Measurements from ENCODE around the gene IRF7. TPM values are rescaled to one million over a fixed set of nuclear protein-coding genes. Genes with fewer than 3 reads are reported as not detected.
"Not testable (repeated sequence)": the region's sequence is repeated elsewhere in the genome, so short reads cannot be mapped to it uniquely, and the experiment has no call there.

IRF7 gene
- total RNA-seq, 1 donor from 2014 or later, result 7.6 TPM

DNA sequence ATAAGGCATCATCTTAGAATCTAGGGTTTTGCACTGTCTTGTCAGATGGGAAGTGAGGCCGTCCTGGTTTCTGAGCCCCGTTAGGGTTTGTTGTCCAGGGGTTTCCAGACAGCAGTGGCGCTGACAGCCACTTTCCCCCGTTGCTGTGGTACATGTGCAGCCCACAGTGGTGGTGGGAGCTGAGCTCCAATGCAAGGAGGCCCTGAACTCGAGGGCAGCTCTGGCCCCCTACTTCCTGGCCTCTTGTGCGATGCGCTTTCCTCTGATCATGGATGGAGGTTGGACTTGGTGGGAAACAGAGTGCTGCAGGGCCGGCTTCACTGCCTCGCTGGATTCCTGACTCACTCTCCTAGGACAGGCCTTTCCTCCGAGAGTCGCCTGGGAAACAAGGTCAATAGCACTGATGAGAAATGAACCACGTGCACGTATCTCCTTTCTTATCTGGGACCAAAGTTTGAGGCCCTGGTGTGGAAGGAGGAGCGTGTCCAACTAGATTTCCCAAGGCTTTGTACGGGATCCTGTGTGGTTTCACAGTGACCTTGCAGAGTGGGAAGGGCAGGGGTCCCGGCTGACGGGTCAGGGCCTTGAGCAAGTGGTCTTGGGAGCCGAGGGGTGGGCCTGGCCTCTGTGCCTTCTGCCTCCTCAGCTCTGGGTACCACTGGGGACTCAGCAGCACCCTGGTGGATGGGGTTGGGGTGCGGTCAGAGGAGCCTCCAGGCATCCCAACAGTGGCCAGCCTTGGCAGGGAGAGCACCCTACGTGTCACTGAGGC lies 35.7 kb downstream of the IRF7 start:
- DNase-seq, result no peak

DNA sequence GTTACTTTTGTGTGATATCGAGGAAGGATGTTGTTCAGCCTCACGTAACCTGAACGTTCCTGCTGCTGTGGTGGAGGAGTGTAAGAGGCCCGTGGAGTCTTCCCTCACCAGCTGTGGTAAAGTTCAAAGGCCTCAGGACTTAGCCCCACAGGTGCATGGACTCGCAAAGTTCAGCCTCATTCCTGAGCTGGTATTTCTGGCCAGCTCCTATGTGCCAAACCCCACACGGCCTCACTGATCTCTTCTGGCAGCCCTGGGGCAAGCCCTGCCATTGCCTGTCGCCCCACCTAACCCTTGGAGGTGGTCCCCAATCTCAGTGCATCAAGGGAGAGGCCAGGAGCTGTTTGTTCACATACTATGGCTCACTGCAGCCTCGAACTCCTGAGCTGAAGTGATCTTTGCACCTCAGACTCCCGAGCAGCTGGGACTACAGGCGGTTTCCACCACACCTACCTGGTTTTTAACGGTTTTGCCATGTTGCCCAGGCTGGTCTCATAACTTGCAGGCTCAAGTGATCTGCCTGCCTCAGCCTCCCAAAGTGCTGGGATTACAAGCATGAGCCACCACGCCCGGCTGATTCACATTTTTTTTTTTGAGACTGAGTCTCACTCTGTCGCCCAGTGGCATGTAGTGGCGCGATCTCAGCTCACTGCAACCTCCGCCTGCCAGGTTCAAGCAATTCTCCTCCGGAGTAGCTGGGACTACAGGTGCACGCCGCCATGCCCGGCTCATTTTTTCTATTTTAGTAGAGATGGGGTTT lies 37.3 kb downstream of the IRF7 start:
- no peak for DNase-seq

DNA sequence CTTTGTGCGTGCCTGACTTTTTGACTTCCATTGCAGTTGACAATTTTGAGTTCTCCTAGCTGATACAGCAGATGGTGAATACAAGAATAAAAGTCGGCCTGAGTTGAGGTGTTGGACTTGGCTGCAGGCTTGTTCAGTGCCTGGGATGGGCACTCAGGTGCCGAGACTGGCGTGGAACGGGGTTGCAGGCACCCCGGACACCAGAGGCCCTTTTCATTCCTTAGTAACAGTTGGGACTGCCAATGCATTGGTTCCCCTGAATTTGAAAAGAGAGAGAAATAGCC lies 38.2 kb downstream of the IRF7 start:
- DNase-seq, result no peak

GRCh38 chr11:576811-577610 lies 38.7 kb downstream of the IRF7 start:
- DNase-seq, result no peak

DNA sequence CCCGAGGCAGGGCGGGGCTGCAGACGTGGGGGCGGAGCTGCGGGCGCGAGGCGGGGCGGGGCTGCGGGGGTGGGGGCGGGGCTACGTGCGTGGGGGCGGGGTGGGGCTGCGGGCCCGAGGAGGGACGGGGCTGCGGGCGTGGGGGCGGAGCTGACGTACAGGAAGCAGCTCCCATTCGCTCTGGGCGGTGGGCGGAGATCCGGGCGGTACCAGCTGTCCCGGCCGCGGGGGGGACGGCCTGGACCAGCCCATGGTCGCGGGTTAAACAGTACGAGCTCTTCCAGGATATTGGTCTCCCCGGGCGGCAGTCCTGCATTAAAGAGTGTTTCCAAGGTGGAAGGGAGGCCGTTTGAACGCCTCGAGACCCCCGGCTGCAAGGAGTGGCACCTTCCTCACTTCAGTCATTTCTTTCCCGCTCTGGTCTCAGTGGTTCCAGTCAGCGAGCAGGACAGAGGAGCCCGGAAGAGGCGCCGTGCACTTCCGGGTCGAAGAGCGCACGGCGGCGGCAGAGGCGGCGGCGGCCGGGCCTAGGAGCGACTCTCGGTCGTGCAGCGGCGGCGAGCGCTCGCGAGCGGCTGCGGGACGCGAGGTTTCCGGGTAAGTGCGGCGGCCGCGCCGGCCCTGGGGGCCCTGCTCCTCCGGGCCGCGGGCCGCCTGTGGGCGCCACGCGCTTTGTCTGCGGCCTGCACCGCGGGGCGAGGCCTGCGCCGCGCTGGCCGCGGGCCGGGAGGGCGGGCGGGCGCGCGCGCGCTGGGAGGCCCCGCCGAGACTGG lies 39.6 kb downstream of the IRF7 start, which contains the start of gene PHRF1:
TSS of gene PHRF1 (plus strand) at position 475 of the 773 bp plus-strand sequence. CDS start 5,043 bp downstream, outside the sequence.
- peak; percentile 93 for DNase-seq

DNA sequence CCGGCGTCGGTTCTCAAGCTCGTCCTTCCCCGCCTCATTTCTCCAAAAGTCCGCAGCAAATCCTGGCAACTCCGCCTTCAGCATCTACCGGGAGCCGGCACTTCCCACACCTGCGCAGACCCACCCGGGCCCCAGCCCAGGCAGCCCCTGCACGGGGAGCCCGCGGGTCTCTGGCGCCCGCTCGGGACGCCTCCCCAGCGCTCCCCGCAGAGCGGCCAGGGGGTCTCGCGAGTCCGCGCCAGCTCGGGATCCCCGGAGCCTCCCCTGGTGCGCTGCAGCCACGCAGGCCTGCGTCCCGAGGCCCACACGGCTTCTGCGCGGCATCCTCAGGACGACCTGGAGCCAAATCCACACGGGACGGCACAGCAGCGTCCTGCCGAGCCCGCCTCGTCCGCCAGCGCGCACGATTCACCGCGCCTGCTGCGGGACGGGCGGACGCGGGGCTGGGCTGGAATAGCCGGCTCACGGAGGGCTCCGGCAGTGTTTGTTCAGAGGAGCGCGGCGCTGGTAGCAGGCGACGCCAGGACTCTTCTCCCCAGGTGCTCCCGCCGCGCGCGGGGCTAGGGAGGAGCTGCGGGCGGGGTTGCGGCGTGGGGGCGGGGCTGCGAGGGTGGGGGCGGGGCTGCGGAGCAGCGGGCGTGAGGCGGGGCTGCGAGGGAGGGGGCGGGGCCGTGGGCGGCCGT lies 40.3 kb downstream of the IRF7 start:
- DNase-seq, result no peak

GRCh38 chr11:574632-575312 lies 41.0 kb downstream of the IRF7 start:
- no peak for DNase-seq

DNA sequence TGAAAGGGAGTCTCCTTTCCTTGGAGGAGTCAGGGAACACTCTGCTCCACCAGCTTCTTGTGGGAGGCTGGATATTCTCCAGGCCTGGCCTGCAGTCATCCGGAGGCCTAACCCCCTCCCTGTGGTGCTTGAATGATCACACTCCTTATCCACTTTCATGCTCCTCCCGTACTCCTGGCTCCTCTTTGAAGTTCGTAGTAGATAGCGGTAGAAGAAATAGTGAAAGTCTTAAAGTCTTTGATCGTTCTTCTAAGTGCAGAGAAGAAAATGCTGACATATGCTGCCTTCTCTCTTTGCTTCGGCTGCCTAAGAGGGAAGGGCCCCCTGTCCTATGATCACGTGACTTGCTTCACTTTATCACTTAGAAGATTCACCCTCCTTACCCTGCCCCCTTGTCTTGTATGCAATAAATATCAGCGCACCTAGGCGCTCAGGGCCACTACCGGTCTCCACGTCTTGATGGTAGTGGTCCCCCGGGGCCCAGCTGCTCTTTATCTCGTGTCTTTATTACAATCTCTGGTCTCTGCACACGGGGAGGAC lies 41.6 kb downstream of the IRF7 start:
- DNase-seq, result not testable (repeated sequence)

DNA sequence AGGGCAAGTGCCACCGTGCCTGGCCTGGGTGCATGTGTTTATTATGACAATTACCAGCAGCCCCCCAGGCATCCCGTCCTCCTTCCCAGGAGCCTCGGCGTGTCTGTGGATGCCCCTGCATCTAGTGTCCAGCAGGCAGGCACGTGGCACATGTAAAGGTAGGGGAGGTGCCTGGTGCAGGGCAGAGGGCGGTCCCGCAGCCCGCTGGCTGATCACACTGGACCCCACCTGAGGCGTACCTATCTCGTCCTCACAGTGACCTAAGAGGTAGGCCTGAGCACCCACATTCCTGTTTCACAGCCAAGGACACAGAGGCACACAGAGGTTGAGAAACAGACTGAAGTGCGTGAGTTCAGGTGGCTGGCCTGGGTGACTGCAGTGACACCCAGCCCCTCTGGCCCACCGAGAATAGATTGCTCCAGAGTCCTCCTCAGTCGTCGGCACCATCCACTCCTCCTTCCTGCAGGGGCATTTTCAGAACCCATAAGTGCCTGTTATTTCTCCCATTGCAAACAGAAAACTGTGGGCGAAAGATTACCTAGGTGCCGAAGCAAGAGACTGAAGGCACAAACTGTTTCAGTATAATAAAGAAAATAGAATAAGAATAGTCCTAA lies 42.5 kb downstream of the IRF7 start:
- no peak for DNase-seq

DNA sequence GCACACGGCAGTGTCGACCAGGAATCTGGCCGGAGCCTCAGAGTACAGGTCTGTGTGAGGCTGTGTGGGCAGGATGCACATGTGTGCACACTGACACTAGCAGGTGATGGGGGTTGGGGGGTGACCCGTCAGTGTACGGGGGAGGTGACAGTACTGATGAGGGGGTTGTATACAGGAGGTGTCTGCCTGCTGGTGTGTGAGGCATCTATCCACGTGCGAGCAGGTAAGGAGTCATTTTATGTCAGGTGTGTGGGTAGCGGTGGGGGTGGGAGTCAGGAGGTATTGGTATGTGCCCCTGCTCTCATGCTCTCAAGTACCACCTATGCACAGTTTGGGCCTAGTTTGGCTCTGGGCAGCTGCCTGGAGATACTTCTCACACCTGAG lies 44.0 kb downstream of the IRF7 start:
- no peak for DNase-seq

GRCh38 chr11:569158-569885 lies 46.4 kb downstream of the IRF7 start:
- DNase-seq, result no peak

GRCh38 chr11:568306-569157 lies 47.2 kb downstream of the IRF7 start:
- DNase-seq, result peak; percentile 88

DNA sequence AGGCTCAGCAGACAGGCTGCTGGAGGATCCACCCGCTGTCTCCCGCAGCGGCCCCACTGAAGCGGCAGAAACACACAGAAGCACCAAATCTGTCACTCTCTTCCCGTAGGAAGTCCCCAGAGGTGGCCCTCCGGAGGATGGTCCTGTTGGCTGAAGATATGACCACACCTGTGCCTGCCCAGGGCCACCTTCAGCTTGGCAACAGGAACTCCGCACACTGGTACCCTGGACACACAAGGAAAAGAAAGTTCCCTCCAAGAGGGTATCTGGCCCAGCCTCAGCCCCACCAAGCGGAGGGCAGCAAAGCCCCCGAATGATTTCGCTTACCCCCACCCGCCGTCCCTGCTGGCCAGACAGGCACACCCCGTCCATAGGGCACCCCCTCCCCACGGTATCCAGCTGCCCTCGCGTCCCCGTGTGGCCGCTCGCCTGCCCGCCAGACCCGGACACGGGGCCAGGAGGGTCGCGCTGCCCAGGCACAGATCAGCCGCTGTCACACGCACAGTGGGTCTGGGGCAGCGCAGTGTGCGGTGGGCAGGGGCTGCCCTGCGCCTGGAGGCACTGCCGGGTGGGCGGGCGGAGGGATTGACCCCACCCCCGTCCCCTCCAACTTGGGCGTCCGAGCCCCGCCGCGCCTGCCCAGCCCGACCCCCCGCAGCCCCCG lies 48.0 kb downstream of the IRF7 start:
- DNase-seq, result no peak

DNA sequence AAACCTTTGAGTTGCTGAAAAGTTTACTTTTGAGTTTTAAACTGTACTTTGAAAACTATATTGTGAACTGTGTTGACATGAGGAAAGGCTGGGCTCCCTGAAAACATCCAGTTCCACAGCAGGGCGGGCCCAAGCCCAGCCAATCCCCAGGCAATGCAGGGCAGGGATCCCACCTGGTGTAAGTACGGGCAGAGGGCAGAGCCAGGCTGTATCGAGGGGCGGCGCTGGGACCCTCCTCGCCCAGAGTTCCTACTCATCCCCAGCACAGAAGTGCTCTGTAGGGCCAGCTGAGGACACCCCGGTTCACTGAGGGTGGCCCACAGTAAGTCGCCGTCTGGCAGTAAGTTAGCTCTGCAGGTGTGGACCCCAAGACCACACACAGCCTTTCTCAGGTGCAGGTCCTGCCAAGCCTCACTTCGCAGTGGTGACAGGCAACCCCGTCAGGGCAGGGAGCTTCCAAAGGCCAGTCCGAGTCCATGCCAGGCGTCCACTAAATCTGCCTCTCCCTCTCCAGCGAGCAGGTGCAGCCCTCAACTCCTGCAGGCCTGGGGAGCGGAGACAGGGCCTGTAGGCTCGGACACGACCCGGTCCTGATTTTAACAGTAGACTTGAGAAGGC lies 48.6 kb downstream of the IRF7 start:
- DNase-seq, result no peak

DNA sequence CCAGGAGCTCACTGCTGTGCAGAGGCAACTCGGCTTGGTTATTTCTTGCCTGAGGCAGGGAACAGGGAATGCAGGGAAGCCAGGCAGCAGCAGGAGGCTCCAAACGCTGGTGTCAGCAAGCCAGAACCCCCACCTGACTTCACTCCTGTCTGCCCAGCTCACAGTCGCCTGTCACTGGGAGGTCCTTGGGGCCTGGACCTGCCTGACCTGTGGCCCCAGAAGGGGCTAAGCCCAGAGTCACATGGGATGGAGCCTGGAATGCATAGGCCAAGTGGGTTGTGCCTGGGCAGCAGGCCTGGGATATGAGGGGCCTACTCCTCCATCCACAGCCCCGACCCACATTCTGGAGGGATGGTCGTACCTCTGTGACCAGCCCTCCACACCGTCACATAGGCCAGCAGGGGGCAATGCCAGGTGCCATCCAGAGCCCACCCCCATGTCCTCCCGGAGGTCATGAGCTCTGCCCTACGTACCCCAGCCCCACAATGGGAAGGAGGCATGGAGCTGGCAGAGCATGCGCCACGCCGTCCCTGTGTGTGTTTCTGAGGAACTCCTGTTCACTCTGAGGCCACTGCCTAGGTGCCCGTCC lies 49.7 kb downstream of the IRF7 start:
- DNase-seq, result no peak

DNA sequence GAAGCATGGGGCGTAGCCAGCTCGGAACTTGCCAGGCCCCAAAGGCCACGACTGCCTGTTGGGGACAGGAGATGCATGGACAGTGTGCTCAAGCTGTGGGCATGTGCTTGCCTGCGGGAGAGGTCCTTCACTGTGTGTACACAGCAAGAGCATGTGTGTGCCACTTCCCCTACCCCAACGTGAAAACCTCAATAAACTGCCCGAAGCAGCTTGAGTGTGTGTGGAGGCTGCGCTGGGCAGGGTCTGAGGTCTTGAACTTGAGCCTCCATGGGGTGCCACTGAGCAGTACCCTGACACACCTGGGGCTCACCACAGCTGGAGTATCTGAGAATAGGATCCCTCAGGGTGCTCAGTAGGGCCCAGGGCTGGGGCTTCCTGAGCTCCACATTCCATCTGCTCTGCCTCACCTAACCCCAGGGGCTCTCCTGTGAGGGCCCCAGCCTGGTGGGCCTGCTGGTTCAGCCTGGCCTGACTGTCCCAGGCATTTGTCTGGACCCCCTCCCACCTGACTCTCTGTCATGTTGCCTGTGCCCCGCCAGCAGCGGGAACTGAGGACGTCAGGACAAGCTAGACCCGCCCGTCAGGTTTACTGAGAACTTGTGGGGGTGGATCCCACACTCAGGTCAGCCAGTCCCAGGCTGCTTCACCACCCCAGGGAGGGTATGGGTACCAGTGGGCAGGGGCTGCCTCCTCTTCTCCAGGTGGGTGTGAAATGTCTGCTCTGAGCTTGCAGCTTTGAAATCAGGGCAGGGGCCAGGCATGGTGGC lies 51.8 kb downstream of the IRF7 start:
- DNase-seq, result no peak

Data from occipital lobe (tissue), 2 donors.